ENCODE results near the gene KCNQ1.

The KCNQ1 gene

DNA sequence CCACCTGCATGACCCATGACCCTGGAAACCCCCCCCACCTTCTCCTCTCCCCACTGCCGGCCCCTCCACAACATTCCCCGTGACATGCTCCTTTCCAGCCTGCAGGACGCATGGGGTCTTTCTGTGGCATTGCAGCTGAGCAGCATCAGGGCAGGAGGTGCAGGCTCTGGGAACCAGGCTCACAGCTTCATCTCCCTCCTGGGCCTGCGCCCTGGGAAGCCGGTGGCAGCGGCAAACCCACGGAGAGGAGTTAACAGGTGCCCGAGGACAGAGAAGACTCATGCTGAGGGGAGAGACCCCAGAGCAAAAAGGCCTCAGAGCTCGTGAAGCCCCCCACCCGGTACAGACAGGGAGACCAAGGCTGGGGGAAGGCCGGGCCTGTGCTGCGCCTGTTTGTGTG, 408.6 kb downstream of the KCNQ1 start:
- H3K4me3 ChIP-seq (ENCODE audit: low read depth, low read length) = no peak overlapping the region
- no peak for DNase-seq
- H3K36me3 ChIP-seq = no peaks in the 10 kb centered on the region
- TF ChIP-seq, protein P1, sequence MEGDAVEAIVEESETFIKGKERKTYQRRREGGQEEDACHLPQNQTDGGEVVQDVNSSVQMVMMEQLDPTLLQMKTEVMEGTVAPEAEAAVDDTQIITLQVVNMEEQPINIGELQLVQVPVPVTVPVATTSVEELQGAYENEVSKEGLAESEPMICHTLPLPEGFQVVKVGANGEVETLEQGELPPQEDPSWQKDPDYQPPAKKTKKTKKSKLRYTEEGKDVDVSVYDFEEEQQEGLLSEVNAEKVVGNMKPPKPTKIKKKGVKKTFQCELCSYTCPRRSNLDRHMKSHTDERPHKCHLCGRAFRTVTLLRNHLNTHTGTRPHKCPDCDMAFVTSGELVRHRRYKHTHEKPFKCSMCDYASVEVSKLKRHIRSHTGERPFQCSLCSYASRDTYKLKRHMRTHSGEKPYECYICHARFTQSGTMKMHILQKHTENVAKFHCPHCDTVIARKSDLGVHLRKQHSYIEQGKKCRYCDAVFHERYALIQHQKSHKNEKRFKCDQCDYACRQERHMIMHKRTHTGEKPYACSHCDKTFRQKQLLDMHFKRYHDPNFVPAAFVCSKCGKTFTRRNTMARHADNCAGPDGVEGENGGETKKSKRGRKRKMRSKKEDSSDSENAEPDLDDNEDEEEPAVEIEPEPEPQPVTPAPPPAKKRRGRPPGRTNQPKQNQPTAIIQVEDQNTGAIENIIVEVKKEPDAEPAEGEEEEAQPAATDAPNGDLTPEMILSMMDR (IDR thresholded peaks at IDR 0.05; ENCODE audit: low read depth, low read length) = no peak
- no peak overlapping the region for H3K27ac ChIP-seq
- no peaks in the 10 kb centered on the region for H3K27me3 ChIP-seq (ENCODE audit: insufficient read depth, low read depth, severe bottlenecking)
- H3K9me3 ChIP-seq (ENCODE audit: severe bottlenecking) = no peaks in the 10 kb centered on the region

DNA sequence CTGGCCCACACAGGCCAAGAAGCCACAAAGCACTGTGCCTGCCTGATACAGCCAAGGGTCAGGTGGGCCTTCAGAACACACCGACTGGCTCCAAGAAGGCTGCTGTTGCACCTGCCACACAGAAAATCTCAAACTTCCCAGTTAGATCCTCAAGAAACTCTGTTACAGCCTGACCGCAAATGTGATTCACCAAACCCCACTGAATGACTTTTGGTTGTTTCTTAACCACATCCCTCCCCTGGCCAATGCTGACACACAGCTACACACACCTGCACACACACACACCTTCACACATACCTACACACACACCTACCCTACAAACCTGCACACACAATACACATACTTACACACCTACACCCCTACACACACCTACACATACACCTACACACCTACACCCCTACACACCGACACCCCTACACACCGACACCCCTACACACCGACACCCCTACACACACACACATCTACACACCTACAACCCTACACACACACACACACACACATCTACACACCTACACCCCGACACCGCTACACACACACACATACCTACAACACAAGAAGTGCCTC, 409.3 kb downstream of the KCNQ1 start:
- no peak for DNase-seq
- Histone ChIP-seq H3K27me3 (ENCODE audit: insufficient read depth, low read depth, severe bottlenecking) (no peaks in the 10 kb centered on the region), H3K36me3 (no peaks in the 10 kb centered on the region), H3K9me3 (ENCODE audit: severe bottlenecking) (no peaks in the 10 kb centered on the region), H3K4me3 (ENCODE audit: low read depth, low read length) (no peak overlapping the region), H3K27ac (no peak overlapping the region)
- TF ChIP-seq, protein P1 (IDR thresholded peaks at IDR 0.05; ENCODE audit: low read depth, low read length) = no peak

DNA sequence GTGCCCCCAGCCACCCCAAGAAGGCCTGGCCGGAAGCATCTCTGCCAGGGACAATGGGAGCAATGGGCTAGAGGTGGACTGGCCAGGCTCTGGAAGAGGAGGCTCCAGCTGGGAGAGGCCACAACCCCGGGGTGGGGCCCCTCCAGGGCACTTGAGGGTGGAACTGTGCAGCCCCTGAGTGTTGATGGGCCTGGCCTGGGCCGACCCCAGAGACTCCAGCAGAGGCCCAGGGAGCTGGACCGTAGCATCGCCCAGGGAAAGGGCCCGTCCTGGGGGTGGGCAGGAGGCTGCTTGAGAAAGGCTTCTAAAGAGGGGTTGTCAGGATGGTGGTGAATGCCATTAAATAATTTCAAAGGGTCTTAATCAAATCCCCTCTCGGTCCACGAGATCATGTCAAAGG, 410.4 kb downstream of the KCNQ1 start:
- no peak for DNase-seq
- TF ChIP-seq, protein P1 (IDR thresholded peaks at IDR 0.05; ENCODE audit: low read depth, low read length) = no peak
- H3K27ac ChIP-seq = no peak overlapping the region
- no peaks in the 10 kb centered on the region for H3K36me3 ChIP-seq
- H3K9me3 ChIP-seq (ENCODE audit: severe bottlenecking) = no peaks in the 10 kb centered on the region
- no peak overlapping the region for H3K4me3 ChIP-seq (ENCODE audit: low read depth, low read length)
- no peaks in the 10 kb centered on the region for H3K27me3 ChIP-seq (ENCODE audit: insufficient read depth, low read depth, severe bottlenecking)

DNA sequence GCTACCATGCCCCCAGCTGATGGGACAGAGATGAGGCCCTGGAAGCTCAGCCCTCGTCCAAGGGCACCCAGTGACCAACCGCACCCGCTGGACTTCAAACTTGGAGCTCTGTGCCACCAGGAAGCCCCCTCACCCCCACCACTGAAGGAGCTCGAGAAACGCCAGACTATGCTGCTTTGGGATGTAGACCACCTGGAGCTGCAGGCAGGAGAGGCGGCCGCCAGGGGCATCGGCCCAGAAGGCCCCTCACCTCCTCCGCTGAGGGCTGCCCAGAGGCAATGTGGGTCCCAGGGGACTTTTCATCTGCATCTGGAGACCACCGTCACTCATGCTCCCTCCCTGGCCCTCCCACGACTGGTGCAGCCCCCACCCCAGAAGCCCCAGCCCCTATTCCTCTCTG, 412.5 kb downstream of the KCNQ1 start:
- no peaks in the 10 kb centered on the region for H3K27me3 ChIP-seq (ENCODE audit: insufficient read depth, low read depth, severe bottlenecking)
- no peak overlapping the region for H3K4me3 ChIP-seq (ENCODE audit: low read depth, low read length)

DNA sequence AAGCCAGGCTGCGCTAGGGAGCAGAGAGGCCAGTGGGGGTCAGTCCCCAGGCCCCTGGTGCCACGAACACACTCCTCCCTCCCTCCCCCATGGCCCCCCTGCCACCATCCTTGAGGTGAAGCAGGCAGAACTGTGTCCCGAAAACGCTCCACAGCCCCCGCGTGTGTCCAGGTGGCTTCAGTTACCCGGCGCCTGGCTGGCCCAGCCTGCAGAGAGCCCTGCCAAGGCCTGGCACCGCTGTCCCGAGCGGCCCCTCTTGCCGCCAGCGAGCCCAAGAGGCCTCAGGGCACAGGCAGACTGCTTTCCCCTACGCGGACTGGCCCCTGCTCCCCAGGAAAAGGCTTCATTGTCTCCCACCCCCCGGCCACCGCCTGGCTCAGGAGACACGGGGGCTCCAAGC, 413.1 kb downstream of the KCNQ1 start:
- Histone ChIP-seq H3K36me3 (no peaks in the 10 kb centered on the region), H3K27me3 (ENCODE audit: insufficient read depth, low read depth, severe bottlenecking) (no peaks in the 10 kb centered on the region), H3K4me3 (ENCODE audit: low read depth, low read length) (no peak overlapping the region), H3K27ac (no peak overlapping the region), H3K9me3 (ENCODE audit: severe bottlenecking) (no peaks in the 10 kb centered on the region)
- DNase-seq = no peak
- TF ChIP-seq, protein P1 (IDR thresholded peaks at IDR 0.05; ENCODE audit: low read depth, low read length) = no peak

More for the DNA sequence above, 412.5 kb downstream of the KCNQ1 start:
- Histone ChIP-seq H3K9me3 (ENCODE audit: severe bottlenecking) (no peaks in the 10 kb centered on the region), H3K36me3 (no peaks in the 10 kb centered on the region), H3K27ac (no peak overlapping the region)
- DNase-seq = no peak
- TF ChIP-seq, protein P1 (IDR thresholded peaks at IDR 0.05; ENCODE audit: low read depth, low read length) = no peak
